A673 (cell line): ENCODE data around the gene AGGF1. TPM values are rescaled to one million over a fixed set of nuclear protein-coding genes. Genes with fewer than 3 reads are reported as not detected.

Experiments
- BruUV-seq: library from RNA; stranded (reverse); fragments of 400-500 nt; replicated peaks from 2 replicates; lab custom pipeline; 2021; lab: Mats Ljungman, UMichigan
- CTCF ChIA-PET: fragments of 300-600 bp; sonication (Branson Sonifier 250); formaldehyde crosslinking; loops from one replicate; lab custom pipeline; 2022; ENCODE audit warnings: antibody characterized with exemption; lab: Charles Lee
- POLR2A ChIA-PET: fragments of 300-600 bp; sonication (Branson Sonifier 250); formaldehyde crosslinking; loops from one replicate; lab custom pipeline; 2022; ENCODE audit warnings: antibody characterized with exemption; ENCODE audit not compliant: low non-redundant PET; lab: Charles Lee
- DNase-seq: peaks from one replicate; pipeline ENCODE4 v3.0.0-alpha.2; 2015; ENCODE audit warnings: low spot score
- H3K27ac ChIP-seq: fragments of 200-600 bp; sonication (generic); 2 replicates; pipeline ENCODE4 v1.5.1; 2016; ENCODE audit warnings: mixed run types, low read depth, mild to moderate bottlenecking, mixed read lengths, antibody characterized with exemption, low read length; ENCODE audit not compliant: poor library complexity, severe bottlenecking
- H3K27me3 ChIP-seq: fragments of 200-600 bp; sonication (generic); replicated peaks from 2 replicates; pipeline ENCODE4 v1.6.1; 2017; ENCODE audit warnings: mixed run types, low read depth, mild to moderate bottlenecking, mixed read lengths, antibody characterized with exemption, low read length; ENCODE audit not compliant: insufficient read depth, poor library complexity
- H3K36me3 ChIP-seq: fragments of 200-600 bp; sonication (generic); 2 replicates; pipeline ENCODE4 v1.6.1; 2016; ENCODE audit warnings: mixed run types, mild to moderate bottlenecking, mixed read lengths, antibody characterized with exemption, low read length; ENCODE audit not compliant: insufficient read depth, poor library complexity, severe bottlenecking
- H3K4me1 ChIP-seq: fragments of 200-600 bp; sonication (generic); 2 replicates; pipeline ENCODE4 v1.6.1; 2017; ENCODE audit warnings: mixed run types, mild to moderate bottlenecking, mixed read lengths, antibody characterized with exemption, low read length; ENCODE audit not compliant: insufficient read depth, poor library complexity, severe bottlenecking
- H3K4me3 ChIP-seq: fragments of 200-600 bp; sonication (generic); 2 replicates; pipeline ENCODE4 v1.5.1; 2016; ENCODE audit warnings: low read depth, mixed run types, mild to moderate bottlenecking, mixed read lengths, low read length; ENCODE audit not compliant: poor library complexity, severe bottlenecking
- H3K9me3 ChIP-seq: fragments of 200-600 bp; sonication (generic); 2 replicates; pipeline ENCODE4 v1.6.1; 2016; ENCODE audit warnings: mixed run types, low read depth, mild to moderate bottlenecking, mixed read lengths, antibody characterized with exemption, low read length; ENCODE audit not compliant: poor library complexity, severe bottlenecking
- EZH2 ChIP-seq: fragments of 200-600 bp; sonication (generic); IDR thresholded peaks from 2 replicates; pipeline ENCODE4 v1.6.1; 2017; ENCODE audit warnings: borderline replicate concordance, low read depth, mild to moderate bottlenecking, mixed read lengths, antibody characterized with exemption, low read length; ENCODE audit not compliant: poor library complexity, severe bottlenecking
- intact Hi-C: fragments of 100-400 bp; cut with micrococcal nuclease; formaldehyde crosslinking; loops from one replicate; pipeline ENCODE4 v1.10.0; 2022; ENCODE audit not compliant: unreplicated experiment
- total RNA-seq: library from RNA; stranded (reverse); gene quantifications from 2 replicates; pipeline ENCODE4 v1.2.3, GENCODE V29; 2021
- TF ChIP-seq, protein P1 (sequence below): fragments of 300-800, 200-600 bp; sonication (generic); conservative IDR thresholded peaks from 2 replicates; pipeline ENCODE4 v1.5.1; 2017; ENCODE audit warnings: low read depth, mild to moderate bottlenecking, antibody characterized with exemption, low read length, moderate library complexity, mixed read lengths

Gene AGGF1
- total RNA-seq, 1 experiment from 2014 or later = 20.9 TPM

DNA sequence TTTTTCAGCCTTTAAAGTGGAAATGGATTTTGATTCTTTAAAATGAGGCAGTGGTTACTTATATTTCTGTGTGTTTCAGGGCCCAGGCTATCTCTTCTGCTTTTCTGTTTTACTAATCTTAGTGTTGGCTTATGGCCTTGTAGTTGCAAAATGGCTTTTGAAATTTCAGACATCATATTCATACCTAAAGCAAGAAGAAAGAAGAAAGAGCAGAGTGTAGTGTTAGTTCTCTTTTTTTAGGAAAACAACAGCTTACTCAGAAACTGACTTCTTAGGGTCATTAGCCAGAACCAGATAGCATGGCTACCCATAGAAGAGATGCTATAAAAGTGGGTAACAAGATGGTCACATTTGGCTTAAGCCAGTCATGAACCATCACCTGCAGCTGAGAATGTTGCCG is 36.0 kb downstream of the AGGF1 start:
- ChIA-PET POLR2A (no interaction called here), CTCF (no interaction called here)
- TF ChIP-seq, protein P1, sequence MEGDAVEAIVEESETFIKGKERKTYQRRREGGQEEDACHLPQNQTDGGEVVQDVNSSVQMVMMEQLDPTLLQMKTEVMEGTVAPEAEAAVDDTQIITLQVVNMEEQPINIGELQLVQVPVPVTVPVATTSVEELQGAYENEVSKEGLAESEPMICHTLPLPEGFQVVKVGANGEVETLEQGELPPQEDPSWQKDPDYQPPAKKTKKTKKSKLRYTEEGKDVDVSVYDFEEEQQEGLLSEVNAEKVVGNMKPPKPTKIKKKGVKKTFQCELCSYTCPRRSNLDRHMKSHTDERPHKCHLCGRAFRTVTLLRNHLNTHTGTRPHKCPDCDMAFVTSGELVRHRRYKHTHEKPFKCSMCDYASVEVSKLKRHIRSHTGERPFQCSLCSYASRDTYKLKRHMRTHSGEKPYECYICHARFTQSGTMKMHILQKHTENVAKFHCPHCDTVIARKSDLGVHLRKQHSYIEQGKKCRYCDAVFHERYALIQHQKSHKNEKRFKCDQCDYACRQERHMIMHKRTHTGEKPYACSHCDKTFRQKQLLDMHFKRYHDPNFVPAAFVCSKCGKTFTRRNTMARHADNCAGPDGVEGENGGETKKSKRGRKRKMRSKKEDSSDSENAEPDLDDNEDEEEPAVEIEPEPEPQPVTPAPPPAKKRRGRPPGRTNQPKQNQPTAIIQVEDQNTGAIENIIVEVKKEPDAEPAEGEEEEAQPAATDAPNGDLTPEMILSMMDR = no peak
- no peak for TF ChIP-seq EZH2
- Histone ChIP-seq H3K9me3 (no peaks in the 10 kb centered on the region), H3K4me3 (no peak overlapping the region), H3K4me1 (no peaks in the 10 kb centered on the region), H3K27ac (no peak overlapping the region), H3K36me3 (peaks cover 26% of the 10 kb centered on the region), H3K27me3 (no peaks in the 10 kb centered on the region)
- intact Hi-C loops = no loop called here
- no peak for DNase-seq
- no TSS peak for BruUV-seq

DNA sequence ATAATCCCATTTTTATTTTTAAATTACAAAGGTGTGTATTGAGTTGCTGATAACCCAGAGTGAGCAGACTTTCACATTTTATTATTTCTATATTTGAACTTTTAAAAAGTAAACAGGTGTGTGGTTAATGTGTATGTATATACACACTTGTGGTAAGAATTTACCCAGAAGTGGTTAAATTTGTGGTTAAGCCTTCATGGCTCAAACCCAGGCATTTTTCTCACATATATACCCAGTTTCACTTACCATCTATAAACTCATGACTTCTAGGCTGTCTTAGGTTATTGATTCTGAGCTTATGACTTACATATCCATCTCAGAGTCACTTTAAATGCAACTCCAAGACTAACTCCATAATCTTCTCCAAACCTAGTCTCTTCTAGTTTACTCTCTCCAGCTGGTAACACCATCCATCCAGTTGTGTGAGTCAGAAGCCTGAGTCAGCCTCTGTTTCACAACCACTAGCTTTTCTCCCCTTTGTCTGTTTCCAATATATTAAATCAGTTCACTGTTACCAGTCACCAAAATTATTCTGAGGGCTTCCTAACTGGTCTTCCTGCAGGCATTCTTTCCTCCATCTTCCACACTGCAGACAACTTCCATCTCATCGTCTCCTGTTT is 36.7 kb downstream of the AGGF1 start:
- no peaks in the 10 kb centered on the region for H3K9me3 ChIP-seq
- H3K36me3 ChIP-seq = peaks cover 18% of the 10 kb centered on the region
- H3K27ac ChIP-seq = no peak overlapping the region
- POLR2A ChIA-PET = no interaction called here
- H3K4me3 ChIP-seq = no peak overlapping the region
- BruUV-seq = no TSS peak
- intact Hi-C loops = no loop called here
- CTCF ChIA-PET = no interaction called here
- H3K27me3 ChIP-seq = no peaks in the 10 kb centered on the region
- no peak for DNase-seq
- TF ChIP-seq EZH2 = no peak
- TF ChIP-seq, protein P1 = no peak
- no peaks in the 10 kb centered on the region for H3K4me1 ChIP-seq

DNA sequence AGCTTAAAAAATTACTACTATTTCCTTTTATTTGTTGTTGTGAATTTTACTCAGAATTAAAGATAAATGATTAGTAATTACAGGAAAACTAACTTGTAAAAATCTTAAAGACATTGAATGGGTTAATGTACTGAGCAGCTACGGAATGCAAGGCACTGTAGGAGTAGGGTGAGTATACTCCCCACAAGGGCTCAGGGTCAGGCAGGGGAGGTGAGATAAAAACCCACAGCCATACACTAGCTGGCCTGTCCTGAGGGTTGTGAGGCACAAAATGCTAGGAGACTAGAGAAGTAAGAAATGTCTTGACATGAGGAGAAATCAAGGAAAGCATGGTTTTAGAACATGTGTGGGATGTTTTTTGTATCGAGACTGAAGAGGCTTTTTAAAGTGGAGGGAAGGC is 43.5 kb downstream of the AGGF1 start:
- TF ChIP-seq EZH2 = no peak
- TF ChIP-seq, protein P1 = no peak
- no peak for DNase-seq
- H3K27me3 ChIP-seq = no peaks in the 10 kb centered on the region
- H3K4me3 ChIP-seq = no peak overlapping the region
- POLR2A ChIA-PET = no interaction called here
- intact Hi-C loops = no loop called here
- no TSS peak for BruUV-seq
- peaks cover 4% of the 10 kb centered on the region for H3K4me1 ChIP-seq
- no peaks in the 10 kb centered on the region for H3K36me3 ChIP-seq
- no peaks in the 10 kb centered on the region for H3K9me3 ChIP-seq
- CTCF ChIA-PET = no interaction called here
- H3K27ac ChIP-seq = no peak overlapping the region
